GM12891 (cell line): ENCODE data around the gene EPHA2.

Source experiments
- POLR2AphosphoS5 ChIP-seq: IDR thresholded peaks from 2 replicates; pipeline ENCODE4 v1.6.1; 2011; ENCODE audit warnings: low read depth, low read length, control low read depth
- TAF1 ChIP-seq: IDR thresholded peaks from 2 replicates; pipeline ENCODE4 v1.6.1; 2011; ENCODE audit warnings: low read depth, low read length, control low read depth

- TF ChIP-seq POLR2AphosphoS5, result no peak
- TF ChIP-seq TAF1, result no peak
These were observed 20.8 kb upstream of the EPHA2 start for GRCh38 chr1:16176653-16177052.
